Astrocyte (in vitro differentiated cells and primary cell): ENCODE results near the gene MIA3. TPM values are rescaled to one million over a fixed set of nuclear protein-coding genes. Genes with fewer than 3 reads are reported as not detected.

Experiments used
- DNase-seq: peaks from one replicate; pipeline ENCODE4 v3.0.0-alpha.2; 2010; ENCODE audit warnings: low read depth
- FAIRE-seq: peaks from 2 replicates; lab custom pipeline; 2011; peaks lifted over from hg19 to GRCh38; lab: Jason Lieb, UNC
- H2AFZ ChIP-seq: 2 replicates; pipeline ENCODE4 v1.6.0; 2012; ENCODE audit warnings: low read depth, low read length, inconsistent platforms
- H3K27ac ChIP-seq: 2 replicates; pipeline ENCODE4 v1.5.1; 2011; ENCODE audit warnings: low read depth, low read length, inconsistent platforms
- H3K27me3 ChIP-seq: 2 replicates; pipeline ENCODE4 v1.6.0; 2011; ENCODE audit warnings: low read length, inconsistent platforms; ENCODE audit not compliant: insufficient read depth
- H3K36me3 ChIP-seq: 2 replicates; pipeline ENCODE4 v1.5.1; 2011; ENCODE audit warnings: low read length, inconsistent platforms; ENCODE audit not compliant: insufficient read depth
- H3K4me1 ChIP-seq: 2 replicates; pipeline ENCODE4 v1.5.1; 2011; ENCODE audit warnings: low read length, inconsistent platforms; ENCODE audit not compliant: insufficient read depth
- H3K4me2 ChIP-seq: 2 replicates; pipeline ENCODE4 v1.6.0; 2012; ENCODE audit warnings: low read length, inconsistent platforms
- H3K4me3 ChIP-seq: 2 replicates; pipeline ENCODE4 v1.5.1; 2011; ENCODE audit warnings: low read depth, mild to moderate bottlenecking, low read length, inconsistent platforms; ENCODE audit not compliant: insufficient read depth
- H3K79me2 ChIP-seq: 2 replicates; pipeline ENCODE4 v1.6.0; 2012; ENCODE audit warnings: mild to moderate bottlenecking, low read length, inconsistent platforms; ENCODE audit not compliant: insufficient read depth
- H3K9ac ChIP-seq: 2 replicates; pipeline ENCODE4 v1.6.0; 2012; ENCODE audit warnings: mild to moderate bottlenecking, low read length, inconsistent platforms
- H3K9me3 ChIP-seq: 2 replicates; pipeline ENCODE4 v1.5.1; 2012; ENCODE audit warnings: low read depth, mild to moderate bottlenecking, low read length, inconsistent platforms; ENCODE audit not compliant: insufficient read depth
- H4K20me1 ChIP-seq: 2 replicates; pipeline ENCODE4 v1.6.0; 2012; ENCODE audit warnings: low read length, inconsistent platforms; ENCODE audit not compliant: insufficient read depth
- H3K27ac Mint-ChIP-seq: one replicate; pipeline ENCODE4 v1.8.0; 2021; ENCODE audit warnings: mild to moderate bottlenecking, mixed read lengths; ENCODE audit not compliant: unreplicated experiment
- H3K27me3 Mint-ChIP-seq: one replicate; pipeline ENCODE4 v1.8.0; 2021; ENCODE audit warnings: low read depth, mixed read lengths; ENCODE audit not compliant: unreplicated experiment
- H3K36me3 Mint-ChIP-seq: one replicate; pipeline ENCODE4 v1.8.0; 2021; ENCODE audit warnings: low read depth, mixed read lengths; ENCODE audit not compliant: unreplicated experiment
- H3K4me1 Mint-ChIP-seq: one replicate; pipeline ENCODE4 v1.8.0; 2021; ENCODE audit warnings: low read depth, mixed read lengths; ENCODE audit not compliant: unreplicated experiment
- H3K4me3 Mint-ChIP-seq: one replicate; pipeline ENCODE4 v1.8.0; 2021; ENCODE audit warnings: mild to moderate bottlenecking, moderate library complexity, mixed read lengths; ENCODE audit not compliant: unreplicated experiment
- H3K9me3 Mint-ChIP-seq: one replicate; pipeline ENCODE4 v1.8.0; 2021; ENCODE audit warnings: mild to moderate bottlenecking, mixed read lengths; ENCODE audit not compliant: unreplicated experiment
- CTCF ChIP-seq: IDR thresholded peaks from 2 replicates; pipeline ENCODE4 v1.5.1; 2011; ENCODE audit warnings: low read depth, mild to moderate bottlenecking, inconsistent platforms, low read length, moderate library complexity; ENCODE audit not compliant: insufficient read depth
- EZH2 ChIP-seq: IDR thresholded peaks from 2 replicates; pipeline ENCODE4 v1.6.1; 2012; ENCODE audit warnings: mild to moderate bottlenecking, low read length, inconsistent platforms; ENCODE audit not compliant: insufficient read depth
- total RNA-seq: library from RNA; stranded (reverse); gene quantifications from 2 replicates; pipeline ENCODE4 v1.2.1, GENCODE V29; 2021

The MIA3 gene
- total RNA-seq, 1 donor from 2014 or later, result 63.5 TPM

GRCh38 chr1:222610728-222611127, 7.2 kb upstream of the MIA3 start:
- DNase-seq, result no peak
- peaks cover 12% of the 10 kb centered on the region for H3K27me3 Mint-ChIP-seq

DNA sequence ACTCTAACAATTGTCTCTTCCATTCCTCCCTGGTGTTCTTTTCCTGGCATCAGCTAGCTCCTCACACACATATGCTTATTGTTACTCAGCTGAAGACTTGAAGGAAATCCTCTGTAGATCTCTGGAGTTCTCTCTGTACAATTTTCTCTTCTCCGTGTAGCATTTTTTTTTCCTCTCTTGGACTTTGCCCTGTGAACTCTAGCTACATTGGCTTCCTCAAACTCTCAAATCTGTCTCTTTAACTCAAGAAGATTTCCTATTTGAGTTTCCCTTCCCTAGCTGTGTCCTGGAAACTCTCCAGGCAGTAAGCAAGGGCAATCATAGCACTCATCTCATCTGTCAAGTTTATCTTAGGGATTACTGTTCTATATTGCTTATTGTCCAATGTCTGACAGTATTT, 4.3 kb upstream of the MIA3 start:
- Histone ChIP-seq H3K4me1 (peaks cover 6% of the 10 kb centered on the region), H3K79me2 (peaks cover 7% of the 10 kb centered on the region), H3K9ac (no peak overlapping the region), H3K27ac (no peak overlapping the region), H4K20me1 (no peaks in the 10 kb centered on the region), H2AFZ (no peak overlapping the region), H3K36me3 (no peaks in the 10 kb centered on the region), H3K27me3 (peaks cover 10% of the 10 kb centered on the region), H3K4me2 (no peak overlapping the region), H3K9me3 (no peaks in the 10 kb centered on the region), H3K4me3 (no peak overlapping the region)
- DNase-seq (no peak), FAIRE-seq (no peak)
- peaks cover 12% of the 10 kb centered on the region for H3K27me3 Mint-ChIP-seq
- TF ChIP-seq EZH2, result no peak
- TF ChIP-seq CTCF, result no peak
- H3K9me3 Mint-ChIP-seq, result peaks cover 8% of the 10 kb centered on the region
- no peaks in the 10 kb centered on the region for H3K4me1 Mint-ChIP-seq
- H3K4me3 Mint-ChIP-seq, result no peak overlapping the region
- peaks cover 5% of the 10 kb centered on the region for H3K36me3 Mint-ChIP-seq
- H3K27ac Mint-ChIP-seq, result no peak overlapping the region

More at GRCh38 chr1:222610728-222611127, 7.2 kb upstream of the MIA3 start:
- Histone ChIP-seq H3K79me2 (no peaks in the 10 kb centered on the region), H3K4me1 (no peaks in the 10 kb centered on the region), H3K36me3 (no peaks in the 10 kb centered on the region), H3K27me3 (peaks cover 10% of the 10 kb centered on the region), H4K20me1 (no peaks in the 10 kb centered on the region), H3K4me2 (no peak overlapping the region), H3K9ac (no peak overlapping the region), H3K27ac (no peak overlapping the region), H2AFZ (no peak overlapping the region), H3K4me3 (no peak overlapping the region), H3K9me3 (no peaks in the 10 kb centered on the region)
- TF ChIP-seq EZH2 (no peak), CTCF (no peak)
- no peaks in the 10 kb centered on the region for H3K4me1 Mint-ChIP-seq
- no peak overlapping the region for H3K27ac Mint-ChIP-seq
- no peak for FAIRE-seq
- H3K9me3 Mint-ChIP-seq, result peaks cover 8% of the 10 kb centered on the region
- peaks cover 6% of the 10 kb centered on the region for H3K36me3 Mint-ChIP-seq
- H3K4me3 Mint-ChIP-seq, result no peak overlapping the region

- Histone ChIP-seq H3K27ac (no peak overlapping the region), H3K4me2 (peak overlapping the region; percentile 94), H3K9ac (no peak overlapping the region), H2AFZ (no peak overlapping the region), H3K4me3 (no peak overlapping the region), H4K20me1 (peaks cover 11% of the 10 kb centered on the region), H3K27me3 (peaks cover 8% of the 10 kb centered on the region), H3K4me1 (peaks cover 8% of the 10 kb centered on the region), H3K36me3 (no peaks in the 10 kb centered on the region), H3K9me3 (no peaks in the 10 kb centered on the region), H3K79me2 (peaks cover 35% of the 10 kb centered on the region)
- FAIRE-seq (no peak), DNase-seq (peak; percentile 62)
- Mint-ChIP-seq H3K36me3 (no peaks in the 10 kb centered on the region), H3K27me3 (peaks cover 11% of the 10 kb centered on the region), H3K9me3 (peaks cover 2% of the 10 kb centered on the region), H3K27ac (no peak overlapping the region), H3K4me1 (peaks cover 3% of the 10 kb centered on the region), H3K4me3 (peak overlapping the region; percentile 88)
- TF ChIP-seq EZH2, result no peak
- no peak for TF ChIP-seq CTCF
These were observed 1.4 kb upstream of the MIA3 start for GRCh38 chr1:222616525-222616924.
